Activated effector memory CD4-positive, alpha-beta T cell treated with Interleukin-2 at 50 U/mL for 16 hours (primary cell): ENCODE results near the gene FOXL2.
"Not testable (repeated sequence)": the region's sequence is repeated elsewhere in the genome, so short reads cannot be mapped to it uniquely, and the experiment has no call there.

Experiments used
- DNase-seq: peaks from one replicate; pipeline ENCODE4 v3.0.0-alpha.2; 2020

Gene FOXL2

DNA sequence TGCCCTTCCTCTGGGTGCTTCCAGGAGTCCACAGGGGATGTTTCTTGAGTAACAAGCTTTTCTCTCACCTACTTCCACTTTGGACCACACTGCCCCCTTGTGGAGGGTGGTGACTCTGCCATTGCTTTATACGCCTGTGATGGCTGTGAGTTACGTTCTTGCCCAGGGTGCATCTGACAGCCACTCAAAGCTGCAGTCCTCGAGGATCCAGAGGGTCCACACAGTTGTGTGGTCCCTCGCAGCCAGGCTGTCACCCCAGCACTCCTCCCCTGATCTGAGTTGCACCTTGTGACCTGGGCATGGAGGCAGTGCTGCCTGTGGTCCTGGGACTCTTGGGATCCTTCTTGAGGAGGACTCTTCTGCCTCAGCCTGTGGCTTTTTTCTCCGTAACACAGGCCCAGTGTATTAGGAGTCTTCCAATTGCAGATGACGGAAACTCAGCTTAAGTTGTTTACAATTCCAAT lies 23.4 kb downstream of the FOXL2 start:
- DNase-seq: peak; percentile 70

DNA sequence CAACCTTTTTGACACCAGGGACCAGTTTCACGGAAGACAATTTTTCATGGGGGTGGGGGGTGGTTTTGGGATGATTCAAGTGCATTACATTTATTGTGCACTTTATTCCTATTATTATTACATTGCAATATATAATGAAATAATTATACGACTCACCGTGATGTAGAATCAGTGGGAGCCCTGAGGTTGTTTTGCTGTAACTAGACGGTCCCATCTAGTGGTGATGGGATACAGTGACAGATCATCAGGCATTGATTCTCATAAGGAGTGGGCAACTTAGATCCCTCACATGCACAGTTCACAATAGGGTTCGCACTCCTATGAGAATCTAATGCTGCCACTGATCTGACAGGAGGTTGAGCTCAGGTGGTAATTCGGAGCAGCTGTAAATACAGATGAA lies 24.5 kb downstream of the FOXL2 start:
- not testable (repeated sequence) for DNase-seq

DNA sequence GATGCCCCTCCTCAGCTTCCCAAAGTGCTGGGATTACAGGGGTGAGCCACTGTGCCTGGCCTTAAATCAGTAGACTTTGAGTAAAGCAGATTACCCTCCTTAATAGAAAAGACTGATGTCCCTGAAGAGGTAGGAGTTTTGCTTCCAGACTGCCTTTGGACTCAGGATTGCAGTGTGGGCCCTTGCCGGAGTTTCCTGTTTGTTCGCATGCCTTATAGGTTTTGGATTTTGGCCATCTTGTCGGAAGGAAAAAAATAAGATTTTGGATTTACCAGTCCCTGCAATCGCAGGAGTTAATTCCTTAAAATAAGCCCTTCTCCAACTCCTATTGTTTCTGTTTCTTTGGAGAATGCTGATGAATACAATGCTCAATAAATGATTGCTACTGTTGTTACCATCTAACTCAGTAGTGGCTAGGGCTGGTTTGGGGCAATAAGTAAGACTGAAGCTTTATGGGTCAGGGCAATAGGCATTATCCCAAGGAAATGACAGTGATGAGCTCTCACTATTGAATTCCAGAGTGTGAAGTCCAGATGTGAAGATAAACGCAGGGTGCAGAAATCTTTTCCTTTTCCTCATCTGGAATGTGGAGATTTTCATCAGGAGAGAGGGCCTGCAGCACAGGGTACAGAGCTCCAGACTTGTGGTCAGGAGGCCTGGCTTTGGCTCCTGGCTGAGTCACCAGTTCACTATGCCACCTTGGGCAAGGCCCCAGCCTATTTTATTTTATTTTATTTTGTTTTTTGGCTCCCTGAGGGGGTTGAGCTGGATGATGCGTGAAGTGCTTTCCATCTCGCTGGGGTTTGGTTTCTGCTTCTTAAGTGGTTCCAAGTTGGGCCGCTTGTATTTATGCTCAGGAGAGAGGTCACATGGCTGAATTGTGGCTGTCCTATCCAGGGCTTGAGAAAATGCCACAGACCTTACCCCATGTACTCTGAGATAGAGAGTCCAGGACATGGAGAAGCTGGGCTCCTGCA lies 25.3 kb downstream of the FOXL2 start:
- no peak for DNase-seq

DNA sequence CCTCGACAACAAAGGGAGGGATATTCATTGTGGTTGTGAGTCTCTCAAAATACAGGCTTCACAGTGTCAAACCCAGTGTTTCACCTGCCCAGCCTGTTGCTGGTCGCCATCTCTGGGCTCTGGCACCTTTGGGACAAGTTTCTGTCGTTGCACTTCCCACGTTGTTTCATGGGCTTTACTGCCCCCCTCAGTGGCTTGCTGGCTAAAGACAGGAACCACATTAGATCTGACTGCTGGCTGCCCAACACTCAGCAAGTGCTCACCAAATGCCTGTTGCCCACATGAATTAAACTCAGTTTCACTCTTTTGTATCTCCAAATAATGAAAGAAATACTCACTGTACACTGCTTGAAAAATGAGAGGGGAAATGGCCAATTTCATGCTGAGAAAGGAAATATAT lies 27.6 kb downstream of the FOXL2 start:
- DNase-seq: no peak

DNA sequence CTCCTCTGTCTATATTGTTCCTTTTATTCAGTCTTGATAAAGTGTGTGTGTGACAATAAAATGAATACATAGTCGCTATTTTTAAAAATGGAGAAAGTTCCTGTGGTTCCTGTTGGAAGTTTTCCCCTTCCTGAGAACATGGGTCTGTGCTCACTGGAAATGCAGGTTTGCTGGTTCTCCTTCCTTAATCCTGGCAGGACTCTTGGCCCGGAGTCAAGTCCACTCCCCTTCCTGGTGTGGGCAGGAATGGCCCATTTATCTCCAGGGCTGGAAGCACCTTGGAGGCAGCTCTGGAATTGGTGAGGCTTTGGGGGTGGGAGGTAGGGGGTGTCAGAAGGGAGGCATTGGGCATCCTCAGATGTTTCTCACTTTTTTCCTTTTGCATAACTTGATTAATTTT lies 30.1 kb downstream of the FOXL2 start:
- no peak for DNase-seq

DNA sequence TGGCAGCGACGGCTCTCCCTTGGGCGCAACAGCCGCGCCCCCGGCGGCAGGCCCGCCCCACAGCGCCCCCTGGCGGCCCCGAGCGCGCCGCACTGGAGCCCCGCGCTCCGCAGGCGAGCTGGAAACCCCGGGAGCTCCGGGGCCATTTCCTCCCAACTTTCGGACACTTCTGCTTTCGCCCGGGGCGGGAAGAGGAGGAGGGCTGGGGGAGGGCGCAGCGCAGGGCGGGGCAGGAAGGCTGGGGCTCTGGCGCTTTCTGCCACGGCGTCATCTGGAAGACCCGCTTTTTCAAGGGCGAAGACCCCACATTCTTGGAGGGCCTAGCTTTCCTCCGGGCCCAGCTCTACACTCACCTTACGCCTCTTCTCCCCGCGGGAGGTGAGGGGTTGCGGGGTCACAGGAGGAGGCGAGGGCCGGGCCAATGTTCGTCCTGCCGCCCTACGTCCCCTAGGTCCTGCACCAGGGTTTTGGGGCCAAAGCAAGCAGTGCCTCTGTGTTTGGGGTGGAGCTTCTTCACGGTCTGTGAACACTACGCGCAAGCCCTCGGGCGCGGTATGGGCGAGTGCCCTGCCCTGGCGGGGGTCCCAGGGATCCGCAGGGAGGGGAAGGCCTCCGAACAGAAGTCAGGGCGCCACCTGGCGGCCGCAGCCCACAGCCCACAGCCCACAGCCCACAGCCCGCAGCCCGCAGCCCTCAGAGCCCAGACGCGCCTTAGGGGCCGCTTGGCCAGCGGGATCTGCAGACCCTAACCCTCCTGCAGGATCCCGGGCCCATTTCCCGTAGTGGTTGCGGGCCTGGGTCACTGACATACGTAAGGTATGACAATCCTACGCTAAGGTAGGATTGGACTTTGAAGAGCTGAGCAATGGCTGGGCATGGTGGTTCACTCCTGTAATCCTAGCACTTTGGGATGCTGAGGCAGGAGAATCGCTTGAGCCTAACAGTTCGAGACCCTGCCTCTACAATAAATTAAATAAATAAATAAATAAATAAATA lies 31.1 kb downstream of the FOXL2 start:
- DNase-seq: peak; percentile 65

DNA sequence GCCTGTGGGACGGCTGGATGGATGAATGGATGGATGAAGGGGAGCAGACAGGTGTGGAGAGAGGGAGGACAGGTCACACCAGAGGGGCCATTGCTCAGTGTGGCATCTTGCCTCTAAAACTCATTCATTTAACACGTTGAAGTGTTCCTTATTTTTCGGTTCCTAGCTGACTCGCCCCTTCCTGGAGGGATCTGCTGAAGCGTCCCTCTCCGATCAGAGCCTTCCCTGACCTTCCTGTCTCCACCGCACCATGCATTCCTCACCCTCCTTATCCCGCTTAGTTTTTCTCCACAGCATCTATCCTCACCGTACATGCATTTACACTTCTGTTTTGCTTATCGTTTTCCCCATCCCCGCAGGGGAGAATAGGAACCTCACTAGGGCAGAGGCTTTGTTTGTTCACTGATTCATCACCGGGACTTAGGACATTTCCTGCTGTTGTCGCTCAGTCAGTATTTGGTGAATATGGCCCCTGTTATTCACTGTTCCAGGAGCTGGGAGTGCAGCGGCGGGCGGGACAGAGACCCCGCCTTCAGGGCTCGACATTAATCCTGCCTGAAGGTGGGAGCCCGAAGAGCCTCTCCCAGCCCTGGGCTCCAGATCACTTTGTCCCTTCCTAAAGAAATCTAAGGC lies 32.0 kb downstream of the FOXL2 start:
- no peak for DNase-seq

DNA sequence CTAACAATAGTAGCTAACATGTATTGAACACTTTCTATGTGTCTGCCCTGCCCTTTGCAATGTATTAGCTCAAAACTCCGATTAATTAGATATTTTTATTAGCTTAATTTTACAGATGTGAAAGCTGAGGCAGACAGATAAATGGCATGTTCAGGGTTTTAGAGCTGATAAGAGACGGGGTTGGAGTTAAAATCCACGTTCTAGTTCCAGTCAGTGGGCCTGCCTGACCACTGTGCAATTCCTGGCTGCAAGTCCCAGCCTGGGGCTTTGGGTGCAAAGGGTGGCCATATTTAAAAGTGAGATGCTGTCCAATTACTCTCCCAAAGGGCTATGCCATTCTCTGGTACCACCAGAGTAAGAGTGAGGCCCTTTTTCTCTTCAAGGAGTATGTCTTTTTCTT lies 33.2 kb downstream of the FOXL2 start:
- DNase-seq: no peak

DNA sequence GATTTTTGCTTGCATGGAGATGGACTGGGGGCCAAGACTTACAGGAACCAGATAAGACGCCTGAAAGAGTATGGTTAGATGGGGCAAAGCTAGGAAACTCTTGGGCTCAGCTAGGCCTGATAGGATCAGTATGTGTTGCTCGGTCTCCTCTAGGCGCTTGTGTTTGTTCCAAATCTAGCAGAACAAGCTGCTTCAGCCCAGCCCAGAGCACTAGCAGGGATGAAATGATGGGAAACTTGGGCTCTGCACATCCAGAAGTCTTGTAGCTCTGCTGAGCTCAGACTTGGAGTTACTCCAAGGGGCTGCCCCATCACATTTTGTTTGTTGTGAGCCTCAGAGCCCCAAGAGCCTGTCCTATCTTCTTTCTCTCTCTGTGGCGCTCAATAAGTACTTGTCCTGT lies 34.7 kb downstream of the FOXL2 start:
- DNase-seq: no peak

DNA sequence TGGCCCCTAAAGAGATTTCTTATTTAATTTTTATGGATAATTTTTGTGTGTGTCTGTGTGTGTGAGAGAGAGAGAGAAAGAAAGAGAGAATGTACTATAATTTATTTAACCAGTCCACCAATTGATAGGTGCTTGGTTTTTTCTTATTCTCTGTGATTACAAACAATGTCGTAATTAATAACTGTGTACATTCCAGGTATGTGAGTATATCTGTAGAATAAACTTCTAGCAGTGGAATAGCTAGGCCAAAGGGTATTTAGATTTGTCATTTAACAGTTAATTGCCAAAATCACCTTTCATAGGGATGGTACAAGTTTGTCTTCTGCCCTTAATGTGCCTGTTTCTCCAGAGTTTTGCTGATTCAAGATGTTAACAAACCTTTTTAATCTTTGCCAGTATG lies 35.3 kb downstream of the FOXL2 start:
- no peak for DNase-seq

DNA sequence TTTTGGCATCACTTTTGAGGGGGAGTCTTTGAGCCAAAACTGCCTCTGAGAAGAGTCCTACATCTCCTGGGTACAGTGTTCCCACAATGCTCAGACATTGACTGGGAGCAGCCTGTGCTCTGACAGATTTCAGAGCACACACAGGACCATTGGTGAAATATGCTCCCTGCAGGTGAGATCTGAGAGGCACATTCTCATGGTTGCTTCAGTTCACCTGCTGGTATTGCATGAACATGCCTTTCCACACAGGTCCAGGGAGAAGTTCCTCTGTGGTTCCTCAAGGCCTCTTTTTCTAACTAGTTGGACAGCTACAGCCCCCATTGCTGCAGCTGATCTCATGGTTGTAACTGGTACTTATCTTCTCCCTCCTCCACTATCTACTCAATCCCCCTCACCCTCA lies 37.0 kb downstream of the FOXL2 start:
- no peak for DNase-seq

DNA sequence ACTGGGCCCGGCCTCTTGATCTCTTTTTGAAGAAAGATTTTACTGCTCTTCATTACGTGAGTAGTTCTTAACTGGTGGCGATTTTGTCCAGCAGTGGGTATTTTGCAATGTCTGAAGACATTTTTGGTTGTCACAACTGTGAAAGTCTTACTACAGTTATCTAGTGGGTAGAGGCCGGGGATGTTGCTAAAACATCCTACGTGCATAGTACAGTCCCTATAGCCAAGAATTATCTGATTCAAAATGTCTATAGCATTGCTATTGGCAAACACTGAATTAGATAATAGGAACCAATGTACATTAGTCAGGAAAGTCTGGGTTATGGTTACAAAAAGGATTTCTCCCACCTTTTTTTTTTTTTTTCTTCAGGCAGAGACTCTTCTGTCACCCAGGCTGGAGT lies 38.1 kb downstream of the FOXL2 start:
- DNase-seq: no peak

DNA sequence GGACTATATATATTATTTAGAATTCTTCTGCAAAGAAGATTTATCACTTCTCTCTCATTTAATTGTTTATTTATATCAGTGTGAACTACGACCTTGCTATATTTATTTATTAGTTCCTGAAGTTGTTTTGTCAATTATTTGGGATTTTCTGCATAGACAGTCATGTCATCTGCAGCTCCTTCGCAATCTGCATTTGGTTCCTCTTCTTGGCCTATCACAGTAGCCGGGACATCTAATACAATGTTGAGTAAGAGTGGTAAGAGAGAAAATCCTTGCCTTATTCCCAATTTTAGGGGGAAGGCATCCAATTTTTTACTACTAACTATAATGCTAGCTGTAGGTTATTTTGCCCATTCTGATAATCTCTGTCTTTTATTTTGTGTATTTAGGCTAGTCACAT lies 39.4 kb downstream of the FOXL2 start:
- DNase-seq: no peak

DNA sequence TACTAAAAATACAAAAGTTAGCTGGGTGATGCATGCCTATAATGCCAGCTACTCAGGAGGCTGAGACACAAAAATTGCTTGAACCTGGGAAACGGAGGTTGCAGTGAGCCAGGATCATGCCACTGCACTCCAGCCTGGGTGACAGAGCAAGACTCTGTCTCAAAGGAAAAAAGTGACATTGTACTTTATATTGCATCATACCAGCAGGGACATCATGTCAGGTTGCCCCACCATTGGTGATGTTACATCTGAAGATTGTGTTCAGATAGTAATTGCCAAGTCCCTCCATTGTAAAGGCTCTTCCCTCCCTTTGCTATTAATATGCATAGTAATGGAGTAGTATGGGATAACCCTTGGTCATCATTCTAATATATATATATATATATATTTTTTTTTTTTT lies 44.8 kb downstream of the FOXL2 start:
- DNase-seq: no peak

DNA sequence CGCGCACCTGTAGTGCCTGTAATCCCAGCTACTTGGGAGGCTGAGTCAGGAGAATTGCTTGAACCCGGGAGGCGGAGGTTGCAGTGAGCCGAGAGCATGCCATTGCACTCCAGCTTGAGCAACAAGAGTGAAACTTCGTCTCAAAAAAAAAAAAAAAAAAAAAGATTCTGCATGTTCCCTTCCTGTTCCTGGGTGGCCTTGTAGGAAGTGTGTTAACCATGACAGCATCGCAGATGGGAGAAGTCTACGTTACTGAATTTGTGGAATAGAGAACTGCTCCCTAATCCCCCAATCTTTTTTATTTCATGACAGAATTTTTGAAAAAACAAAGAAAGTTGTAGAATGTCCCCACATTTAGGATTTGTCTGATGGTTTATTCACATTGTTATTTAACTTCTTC lies 45.4 kb downstream of the FOXL2 start:
- no peak for DNase-seq

DNA sequence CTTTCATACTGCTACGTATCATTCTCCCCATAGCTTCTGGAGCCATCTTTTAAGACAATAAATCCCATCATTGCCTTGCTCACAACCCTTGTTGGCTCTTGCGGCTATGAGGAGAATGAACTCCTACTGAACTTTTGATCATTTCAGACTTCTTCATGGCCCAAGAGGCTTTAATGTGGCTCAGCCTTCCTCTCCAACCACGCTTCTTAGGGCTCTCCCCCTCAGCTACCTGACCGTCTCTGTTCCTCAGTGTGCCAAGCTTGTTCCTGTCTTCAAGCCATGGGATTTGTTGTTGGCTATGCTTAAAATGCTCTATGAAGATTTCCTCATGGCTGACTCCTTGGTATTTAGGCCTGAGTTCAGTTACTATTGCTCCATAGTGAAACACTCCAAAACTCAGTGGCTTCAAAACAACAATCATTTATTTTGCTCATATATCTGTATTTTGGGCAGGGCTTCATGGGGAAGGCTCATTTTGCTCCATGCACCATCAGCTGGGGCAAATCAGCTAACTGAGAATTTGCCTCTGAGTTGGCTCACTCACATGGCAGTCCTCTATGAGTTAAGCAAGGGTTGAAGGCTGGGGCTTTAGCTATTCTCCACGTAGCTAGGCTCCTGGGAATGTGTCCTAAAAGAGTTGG lies 47.5 kb downstream of the FOXL2 start:
- DNase-seq: no peak

DNA sequence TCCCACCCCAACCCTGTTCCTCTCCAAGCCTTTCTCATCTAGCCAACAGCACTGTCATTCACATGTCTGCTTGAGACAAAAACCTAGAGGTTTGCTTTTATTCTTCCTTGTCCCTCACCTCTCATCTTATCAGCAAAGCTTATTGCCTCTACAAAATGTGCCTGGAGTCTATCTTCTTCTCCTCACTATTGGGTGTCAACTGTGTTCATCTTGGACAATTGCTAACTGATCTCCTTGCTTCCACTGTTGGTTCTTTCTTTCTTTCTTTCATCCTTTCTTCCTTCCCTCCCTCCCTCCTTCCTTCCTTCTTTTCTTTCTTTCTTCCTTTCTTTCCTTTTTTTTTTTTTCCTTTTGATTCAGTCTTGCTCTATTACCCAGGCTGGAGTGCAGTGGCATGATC lies 48.2 kb downstream of the FOXL2 start:
- no peak for DNase-seq

DNA sequence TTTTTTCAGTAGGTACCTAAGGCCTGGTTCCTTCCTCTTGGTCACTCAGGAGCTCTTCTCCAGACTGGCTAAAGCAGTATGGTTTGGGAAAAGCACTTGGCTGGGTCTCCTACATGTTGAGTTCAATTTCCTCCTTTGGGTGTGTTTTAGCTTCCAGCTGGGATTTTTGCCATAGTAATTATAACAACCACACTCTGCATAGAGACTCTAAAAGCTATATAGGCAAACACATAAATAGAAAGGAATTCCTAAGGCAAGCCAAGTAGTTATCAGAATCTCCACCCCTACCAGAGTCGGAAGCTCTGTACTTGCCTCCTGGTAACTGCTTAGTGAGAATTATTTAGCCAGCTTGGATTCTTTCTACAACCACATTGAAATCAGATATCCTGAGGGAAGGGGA lies 48.6 kb downstream of the FOXL2 start:
- DNase-seq: no peak
